ENCODE data around the gene ACTR5. TPM values are rescaled to one million over a fixed set of nuclear protein-coding genes. Genes with fewer than 3 reads are reported as not detected.

ACTR5 gene
- total RNA-seq, 4 donors from 2014 or later = 7.2 to 21.3 (median 11.4) TPM

- no peaks in the 10 kb centered on the region for H3K4me1 ChIP-seq
- no peak overlapping the region for H3K4me3 ChIP-seq
- no peak for DNase-seq
- TF ChIP-seq POLR2AphosphoS5 (IDR thresholded peaks at IDR 0.05) (no peak), POLR2A (IDR thresholded peaks at IDR 0.05) (no peak), CTCF (IDR thresholded peaks at IDR 0.05) (no peak), EP300 (IDR thresholded peaks at IDR 0.05; ENCODE audit: low read depth) (no peak)
- WGBS, 2 donors (ENCODE audit: low coverage in 1 of 2) = 95 to 100% methylated on average over 3 to 4 of the region's 4 CpGs
- peaks cover 0 to 75% (median 15%) of the 10 kb centered on the region in 4 donors for H3K36me3 ChIP-seq
- in situ Hi-C loops (cut with MboI; ENCODE audit: low pct_ligation_motif_present in 1 of 4, low pct_unique_long_range_greater_than_20kb in 1 of 4, low sequenced_read_pairs in 3 of 4) (no loop called here), intact Hi-C loops (cut with DNase I; ENCODE audit: low total_unique reads) (no loop called here)
- H3K27me3 ChIP-seq = no peaks in the 10 kb centered on the region
- H3K9me3 ChIP-seq = no peaks in the 10 kb centered on the region
- H3K27ac ChIP-seq = no peak overlapping the region
Observed at GRCh38 chr20:38760978-38761377, 12.7 kb downstream of the ACTR5 start.

- Histone ChIP-seq H3K36me3 (peaks cover 0 to 72% (median 14%) of the 10 kb centered on the region in 4 donors), H3K27ac (no peak overlapping the region), H3K4me3 (no peak overlapping the region), H3K4me1 (no peaks in the 10 kb centered on the region), H3K9me3 (no peaks in the 10 kb centered on the region), H3K27me3 (no peaks in the 10 kb centered on the region)
- intact Hi-C loops (cut with DNase I; ENCODE audit: low total_unique reads) (no loop called here), in situ Hi-C loops (cut with MboI; ENCODE audit: low pct_ligation_motif_present in 1 of 4, low pct_unique_long_range_greater_than_20kb in 1 of 4, low sequenced_read_pairs in 3 of 4) (no loop called here)
- DNase-seq = no peak
- TF ChIP-seq EP300 (IDR thresholded peaks at IDR 0.05; ENCODE audit: low read depth) (no peak), POLR2AphosphoS5 (IDR thresholded peaks at IDR 0.05) (no peak), POLR2A (IDR thresholded peaks at IDR 0.05) (no peak), CTCF (IDR thresholded peaks at IDR 0.05) (no peak)
Observed at GRCh38 chr20:38762174-38762573, 13.9 kb downstream of the ACTR5 start.

- 73% methylated on average over 1 of the region's 1 CpG; no CpG with 5 or more reads in 1 of the 2 donors for WGBS, 2 donors (ENCODE audit: low coverage in 1 of 2)
- Histone ChIP-seq H3K36me3 (peaks cover 0 to 66% (median 13%) of the 10 kb centered on the region in 4 donors), H3K9me3 (no peaks in the 10 kb centered on the region), H3K4me3 (no peak overlapping the region), H3K27ac (no peak overlapping the region), H3K27me3 (no peaks in the 10 kb centered on the region), H3K4me1 (no peaks in the 10 kb centered on the region)
- in situ Hi-C loops (cut with MboI; ENCODE audit: low pct_ligation_motif_present in 1 of 4, low pct_unique_long_range_greater_than_20kb in 1 of 4, low sequenced_read_pairs in 3 of 4) = no loop called here
- TF ChIP-seq POLR2A (IDR thresholded peaks at IDR 0.05) (no peak), POLR2AphosphoS5 (IDR thresholded peaks at IDR 0.05) (no peak), CTCF (IDR thresholded peaks at IDR 0.05) (no peak)
- intact Hi-C loops (cut with DNase I; ENCODE audit: low total_unique reads) = no loop called here
- DNase-seq = no peak
Observed at GRCh38 chr20:38763616-38764015, 15.4 kb downstream of the ACTR5 start.

- intact Hi-C loops (cut with DNase I; ENCODE audit: low total_unique reads) (no loop called here), in situ Hi-C loops (cut with MboI; ENCODE audit: low pct_ligation_motif_present in 1 of 4, low pct_unique_long_range_greater_than_20kb in 1 of 4, low sequenced_read_pairs in 3 of 4) (no loop called here)
- 65 to 81% methylated on average over 8 to 11 of the region's 11 CpGs for WGBS, 2 donors (ENCODE audit: low coverage in 1 of 2)
- H3K9me3 ChIP-seq = no peaks in the 10 kb centered on the region
- no peak overlapping the region for H3K4me3 ChIP-seq
- peaks cover 0 to 55% (median 11%) of the 10 kb centered on the region in 4 donors for H3K36me3 ChIP-seq
- no peak for DNase-seq
- no peak overlapping the region for H3K27ac ChIP-seq
- no peaks in the 10 kb centered on the region for H3K27me3 ChIP-seq
- TF ChIP-seq POLR2AphosphoS5 (IDR thresholded peaks at IDR 0.05) (no peak), POLR2A (IDR thresholded peaks at IDR 0.05) (no peak), CTCF (IDR thresholded peaks at IDR 0.05) (no peak), EP300 (IDR thresholded peaks at IDR 0.05; ENCODE audit: low read depth) (no peak)
- H3K4me1 ChIP-seq = no peaks in the 10 kb centered on the region
Observed at GRCh38 chr20:38764567-38765318, 16.5 kb downstream of the ACTR5 start.
